Ramos (cell line): Measurements from ENCODE around the gene KRTAP12-3.
"Not testable (repeated sequence)": the region's sequence is repeated elsewhere in the genome, so short reads cannot be mapped to it uniquely, and the experiment has no call there.

ENCODE experiments used
- in situ Hi-C: fragments of 300-500 bp; cut with MboI; formaldehyde crosslinking; loops from one replicate; pipeline ENCODE4 v1.14.3; 2022; ENCODE audit warnings: low sequenced_read_pairs; ENCODE audit not compliant: unreplicated experiment

The KRTAP12-3 gene

GRCh38 chr21:44649521-44650100 is 8.1 kb upstream of the KRTAP12-3 start:
- in situ Hi-C loops = no loop called here

- in situ Hi-C loops = no loop called here
These were observed 7.3 kb upstream of the KRTAP12-3 start for GRCh38 chr21:44650265-44650972.

- in situ Hi-C loops = no loop called here
These were observed 6.6 kb upstream of the KRTAP12-3 start for GRCh38 chr21:44650973-44651675.

GRCh38 chr21:44653123-44653522 is 4.6 kb upstream of the KRTAP12-3 start:
- in situ Hi-C loops = no loop called here

- in situ Hi-C loops = no loop called here
These were observed 3.8 kb upstream of the KRTAP12-3 start for GRCh38 chr21:44653656-44654575.

GRCh38 chr21:44654576-44655175 is 3.1 kb upstream of the KRTAP12-3 start, which contains the start of gene KRTAP12-4:
Gene KRTAP12-4 (minus strand): TSS chr21:44654659. CDS start chr21:44654614, 45 bp downstream.
- in situ Hi-C loops = no loop called here

- in situ Hi-C loops = no loop called here
These were observed 864 bp upstream of the KRTAP12-3 start for GRCh38 chr21:44656868-44657267.

GRCh38 chr21:44658541-44658910 is 794 bp downstream of the KRTAP12-3 start:
- in situ Hi-C loops = no loop called here

- in situ Hi-C loops = no loop called here
These were observed 1.3 kb downstream of the KRTAP12-3 start for GRCh38 chr21:44658913-44659595.

GRCh38 chr21:44661567-44661966 is 3.8 kb downstream of the KRTAP12-3 start:
- in situ Hi-C loops = not testable (repeated sequence)

- in situ Hi-C loops = no loop called here
These were observed 7.0 kb downstream of the KRTAP12-3 start for GRCh38 chr21:44664691-44665090.

- in situ Hi-C loops = no loop called here
These were observed 8.9 kb downstream of the KRTAP12-3 start, which contains the start of gene KRTAP12-2 for GRCh38 chr21:44666401-44667320. Gene KRTAP12-2 (minus strand): TSS chr21:44666927. CDS start chr21:44666886, 41 bp downstream.

GRCh38 chr21:44667612-44668011 is 9.9 kb downstream of the KRTAP12-3 start:
- in situ Hi-C loops = no loop called here

- in situ Hi-C loops = no loop called here
These were observed 13.1 kb downstream of the KRTAP12-3 start for GRCh38 chr21:44670642-44671432.

- in situ Hi-C loops = no loop called here
These were observed 14.2 kb downstream of the KRTAP12-3 start for GRCh38 chr21:44671911-44672310.

- in situ Hi-C loops = no loop called here
These were observed 20.1 kb downstream of the KRTAP12-3 start for GRCh38 chr21:44677881-44678280.

GRCh38 chr21:44681152-44681551 is 23.4 kb downstream of the KRTAP12-3 start:
- in situ Hi-C loops = no loop called here
